ENCODE results near the gene APOL6. TPM values are rescaled to one million over a fixed set of nuclear protein-coding genes. Genes with fewer than 3 reads are reported as not detected.

Gene APOL6
- total and polyA plus RNA-seq, 10 of the 15 experiments (the other 5 are each of a cell fraction or from before 2014, with no cell fraction given), result 4.3 to 22.9 (median 9.3) TPM

GRCh38 chr22:35633520-35633919 is 14.7 kb upstream of the APOL6 start (continued):
- TF ChIP-seq HSF1 (IDR thresholded peaks at IDR 0.05; ENCODE audit: low read depth, low read length) (no peak), TBL1XR1 (IDR thresholded peaks at IDR 0.05; ENCODE audit: low read depth, low read length) (no peak), ZBTB4 (CRISPR knock-in tag; IDR thresholded peaks at IDR 0.05) (no peak), IRF3 (IDR thresholded peaks at IDR 0.05) (no peak), MYB (IDR thresholded peaks at IDR 0.05; ENCODE audit: borderline replicate concordance, low read depth, low read length) (no peak), NFXL1 (IDR thresholded peaks at IDR 0.05; ENCODE audit: borderline replicate concordance) (no peak), SMAD1 (IDR thresholded peaks at IDR 0.05; ENCODE audit: low read depth, partially characterized antibody) (no peak), SP1 (IDR thresholded peaks at IDR 0.05; ENCODE audit: low read depth, low read length) (no peak), PML (IDR thresholded peaks at IDR 0.05; ENCODE audit: low read length) (no peak), NR2C2 (IDR thresholded peaks at IDR 0.05; ENCODE audit: borderline replicate concordance, control insufficient read depth, insufficient read length, low read depth) (peak; percentile 30), SMAD5 (IDR thresholded peaks at IDR 0.05; ENCODE audit: low read depth) (no peak), ZNF384 (IDR thresholded peaks at IDR 0.05; ENCODE audit: borderline replicate concordance, low read depth, low read length) (no peak), BHLHE40 (IDR thresholded peaks at IDR 0.05; ENCODE audit: borderline replicate concordance in 1 of 2, low read depth in 2 of 2, low read length in 1 of 2) (no peak), PBX3 (IDR thresholded peaks at IDR 0.05; ENCODE audit: insufficient replicate concordance, low read depth, low read length) (peak; percentile 57), MTA2 (IDR thresholded peaks at IDR 0.05; ENCODE audit: low read depth) (no peak), BCL3 (IDR thresholded peaks at IDR 0.05; ENCODE audit: borderline replicate concordance, insufficient read depth, low read depth, low read length, poor library complexity, severe bottlenecking) (peak; percentile 97), ZNF207 (IDR thresholded peaks at IDR 0.05; ENCODE audit: borderline replicate concordance) (no peak), ETV6 (conservative IDR thresholded peaks at IDR 0.05 in 1 of 2, IDR thresholded peaks at IDR 0.05 in 1 of 2; ENCODE audit: borderline replicate concordance in 1 of 2, low read depth in 1 of 2) (no peak), NFYA (IDR thresholded peaks at IDR 0.05; ENCODE audit: borderline replicate concordance, low read depth, low read length) (no peak), JUND (IDR thresholded peaks at IDR 0.05; ENCODE audit: low read depth, low read length) (no peak)
